SK-N-SH treated with all-trans-retinoic acid at 6 μM for 48 hours (cell line): ENCODE data around the gene CEP63.

Experiments used
- ARNTL ChIP-seq: fragments of 450-650 bp; formaldehyde crosslinking; IDR thresholded peaks from 2 replicates; pipeline ENCODE4 v1.5.0; 2020; ENCODE audit warnings: low read depth, mild to moderate bottlenecking, moderate library complexity, borderline replicate concordance
- BACH2 ChIP-seq: fragments of 250-450 bp; sonication (Bioruptor Pico); IDR thresholded peaks from 2 replicates; pipeline ENCODE4 v1.9.0; 2021; ENCODE audit warnings: mild to moderate bottlenecking, borderline replicate concordance
- ESRRG ChIP-seq: fragments of 250-450 bp; sonication (Bioruptor Pico); IDR thresholded peaks from 2 replicates; pipeline ENCODE4 v1.6.1; 2021; ENCODE audit warnings: mild to moderate bottlenecking
- ZFP3 ChIP-seq: fragments of 250-450 bp; sonication (Bioruptor Pico); IDR thresholded peaks from 2 replicates; pipeline ENCODE4 v1.5.0; 2020; ENCODE audit warnings: mild to moderate bottlenecking, moderate library complexity

DNA sequence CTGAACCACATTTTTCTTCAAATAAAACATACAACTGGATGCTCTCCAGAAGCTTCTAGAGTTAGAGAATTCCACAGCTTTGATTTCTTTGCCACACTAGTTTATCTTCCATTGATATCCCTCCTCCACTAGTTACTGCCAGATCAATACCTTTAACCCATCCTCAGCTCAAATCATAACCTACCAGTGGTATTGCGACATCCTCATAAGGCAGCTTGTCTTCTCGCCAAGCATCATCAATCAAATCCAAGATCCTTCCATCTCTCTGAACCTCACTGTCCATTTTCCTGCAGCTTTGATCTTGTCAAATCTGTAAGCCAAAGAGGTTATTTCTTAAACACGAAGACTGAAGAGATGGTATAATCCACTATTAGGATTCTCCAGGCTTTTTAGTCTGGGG lies 3.2 kb upstream of the CEP63 start:
- no peak for TF ChIP-seq ESRRG (CRISPR knock-in tag)
- TF ChIP-seq ARNTL (CRISPR knock-in tag) = no peak
- no peak for TF ChIP-seq ZFP3 (CRISPR knock-in tag)
- no peak for TF ChIP-seq BACH2 (CRISPR knock-in tag)
